Subcutaneous abdominal adipose tissue (tissue), 5 donors: ENCODE data around the gene GLRX5.
"Not testable (repeated sequence)": the region's sequence is repeated elsewhere in the genome, so short reads cannot be mapped to it uniquely, and the experiment has no call there.

Experiments
- H3K27ac ChIP-seq: one replicate; pipeline ENCODE4 v1.7.0; 2013; ENCODE audit warnings: low read depth, mild to moderate bottlenecking, inconsistent platforms, low read length, moderate library complexity
- H3K27me3 ChIP-seq, 5 donors: one replicate each; pipeline ENCODE4 v1.7.0; 2013; ENCODE audit warnings: low read length in 5 of 5, inconsistent platforms in 1 of 5; ENCODE audit not compliant: control insufficient read depth in 5 of 5, insufficient read depth in 4 of 5
- H3K36me3 ChIP-seq, 5 donors: one replicate each; pipeline ENCODE4 v1.7.0; 2013; ENCODE audit warnings: low read length in 5 of 5; ENCODE audit not compliant: control insufficient read depth in 5 of 5, insufficient read depth in 5 of 5
- H3K4me1 ChIP-seq, 5 donors: one replicate each; pipeline ENCODE4 v1.7.0; 2013; ENCODE audit warnings: low read length in 5 of 5, mild to moderate bottlenecking in 3 of 5, moderate library complexity in 1 of 5; ENCODE audit not compliant: control insufficient read depth in 5 of 5, insufficient read depth in 5 of 5
- H3K4me3 ChIP-seq, 5 donors: one replicate each; pipeline ENCODE4 v1.7.0; 2013; ENCODE audit warnings: low read length in 5 of 5, low read depth in 1 of 5
- H3K9ac ChIP-seq, 5 donors: one replicate each; pipeline ENCODE4 v1.7.0; 2013; ENCODE audit warnings: low read length in 5 of 5, mild to moderate bottlenecking in 4 of 5, moderate library complexity in 3 of 5
- H3K9me3 ChIP-seq, 5 donors: one replicate each; pipeline ENCODE4 v1.7.0; 2013; ENCODE audit warnings: low read length in 5 of 5; ENCODE audit not compliant: control insufficient read depth in 5 of 5
- donor health status: healthy.
- donor health status: healthy.
- donor health status: healthy.
- donor health status: healthy.
- donor health status: healthy.

GLRX5 gene

GRCh38 chr14:95507174-95507573, 27.7 kb upstream of the GLRX5 start:
- H3K4me3 ChIP-seq: peak overlapping the region in 1 of 5 donors; percentile 12
- no peaks in the 10 kb centered on the region for H3K9me3 ChIP-seq
- H3K27me3 ChIP-seq: no peaks in the 10 kb centered on the region
- H3K27ac ChIP-seq: peak overlapping the region; percentile 88
- H3K36me3 ChIP-seq: peaks cover 0 to 22% (median 17%) of the 10 kb centered on the region in 5 donors
- H3K4me1 ChIP-seq: peaks cover 17 to 87% (median 81%) of the 10 kb centered on the region in 5 donors
- peak overlapping the region in 1 of 5 donors; percentile 61 for H3K9ac ChIP-seq

DNA sequence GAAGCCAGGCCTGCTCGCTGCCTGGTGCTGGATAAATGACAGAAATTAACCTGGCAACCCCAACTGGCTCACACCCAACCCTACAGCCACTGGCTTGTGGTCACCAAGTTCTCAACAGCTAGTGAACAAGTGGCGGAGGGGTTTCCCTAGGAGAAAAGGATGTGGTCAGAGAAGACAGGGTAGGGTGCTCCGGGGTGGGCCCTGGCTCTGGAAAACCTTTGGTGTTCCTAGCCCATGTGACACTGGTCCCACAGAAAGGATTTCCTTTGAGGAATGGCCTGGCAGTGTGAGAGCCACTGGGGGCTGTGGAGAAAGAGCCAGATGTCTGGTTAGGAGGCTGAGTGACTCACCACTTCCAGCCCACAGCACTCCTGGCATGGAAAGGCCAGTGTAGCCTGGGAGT, 27.1 kb upstream of the GLRX5 start:
- Histone ChIP-seq H3K4me3 (peak overlapping the region in 2 of 5 donors; percentile 12 to 23), H3K4me1 (peaks cover 17 to 82% (median 76%) of the 10 kb centered on the region in 5 donors), H3K27ac (peak overlapping the region; percentile 88), H3K9ac (peak overlapping the region in 4 of 5 donors; percentile 13 to 61 (median 45)), H3K36me3 (peaks cover 0 to 22% (median 17%) of the 10 kb centered on the region in 5 donors), H3K27me3 (no peaks in the 10 kb centered on the region), H3K9me3 (no peaks in the 10 kb centered on the region)

- Histone ChIP-seq H3K27me3 (no peaks in the 10 kb centered on the region), H3K36me3 (peaks cover 0 to 22% (median 17%) of the 10 kb centered on the region in 5 donors), H3K27ac (peak overlapping the region; percentile 88), H3K9ac (peak overlapping the region in 1 of 5 donors; percentile 26), H3K4me3 (no peak overlapping the region), H3K4me1 (peaks cover 17 to 82% (median 73%) of the 10 kb centered on the region in 5 donors), H3K9me3 (no peaks in the 10 kb centered on the region)
These were observed 26.5 kb upstream of the GLRX5 start for GRCh38 chr14:95508377-95508776.

- no peaks in the 10 kb centered on the region for H3K9me3 ChIP-seq
- H3K4me1 ChIP-seq: peaks cover 18 to 82% (median 78%) of the 10 kb centered on the region in 5 donors
- H3K27ac ChIP-seq: peak overlapping the region; percentile 88
- peaks cover 0 to 18% (median 16%) of the 10 kb centered on the region in 5 donors for H3K36me3 ChIP-seq
- no peaks in the 10 kb centered on the region for H3K27me3 ChIP-seq
- no peak overlapping the region for H3K4me3 ChIP-seq
- H3K9ac ChIP-seq: peak overlapping the region in 2 of 5 donors; percentile 9 to 13
These were observed 25.4 kb upstream of the GLRX5 start for GRCh38 chr14:95509495-95509894.

DNA sequence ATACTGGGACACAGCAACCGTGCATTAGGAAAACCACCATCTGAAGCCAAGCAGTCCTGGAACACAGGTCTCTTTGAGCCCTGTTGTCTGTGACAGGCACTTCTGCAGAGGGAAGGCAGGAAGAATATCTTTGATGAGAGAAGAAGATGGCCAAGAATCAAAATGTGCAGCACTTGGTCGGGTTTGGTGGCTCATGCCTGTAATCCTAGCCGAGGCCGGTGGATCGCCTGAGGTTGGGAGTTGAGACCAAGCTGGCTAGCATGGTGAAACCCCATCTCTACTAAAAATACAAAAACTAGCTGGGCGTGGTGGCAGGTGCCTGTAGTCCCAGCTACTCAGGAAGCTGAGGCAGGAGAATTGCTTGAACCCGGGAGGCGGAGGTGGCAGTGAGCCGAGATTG, 24.5 kb upstream of the GLRX5 start:
- H3K27ac ChIP-seq: peak overlapping the region; percentile 88
- H3K4me3 ChIP-seq, H3K9me3 ChIP-seq, H3K27me3 ChIP-seq, H3K9ac ChIP-seq: not testable (repeated sequence)
- H3K4me1 ChIP-seq: peaks cover 16 to 82% (median 78%) of the 10 kb centered on the region in 5 donors
- H3K36me3 ChIP-seq: peaks cover 0 to 18% (median 16%) of the 10 kb centered on the region in 5 donors

GRCh38 chr14:95510804-95511203, 24.0 kb upstream of the GLRX5 start:
- H3K9me3 ChIP-seq: no peaks in the 10 kb centered on the region
- H3K27ac ChIP-seq: peak overlapping the region; percentile 88
- peaks cover 0 to 18% (median 16%) of the 10 kb centered on the region in 5 donors for H3K36me3 ChIP-seq
- no peak overlapping the region for H3K9ac ChIP-seq
- peaks cover 16 to 86% (median 82%) of the 10 kb centered on the region in 5 donors for H3K4me1 ChIP-seq
- no peak overlapping the region for H3K4me3 ChIP-seq
- no peaks in the 10 kb centered on the region for H3K27me3 ChIP-seq

DNA sequence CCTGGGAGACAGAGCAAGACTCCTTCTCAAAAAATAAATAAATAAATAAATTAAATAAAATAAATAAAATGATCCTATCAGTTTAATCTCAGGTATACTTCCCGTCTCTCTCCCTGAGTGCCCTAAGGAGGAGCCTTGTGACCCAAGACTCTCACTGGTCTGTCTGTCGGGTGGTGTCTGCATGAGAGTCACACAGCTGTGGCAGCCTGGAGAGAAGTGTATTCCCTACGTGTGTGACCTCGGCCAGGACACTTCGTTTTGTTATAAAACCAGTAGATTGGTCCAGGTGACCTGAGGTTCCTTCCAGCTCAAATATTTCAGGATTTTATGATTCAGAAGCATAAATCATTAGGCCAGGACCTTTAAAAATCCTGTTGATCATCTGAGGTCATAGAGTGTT, 23.2 kb upstream of the GLRX5 start:
- H3K4me3 ChIP-seq: no peak overlapping the region
- no peak overlapping the region for H3K9ac ChIP-seq
- peaks cover 15 to 81% (median 79%) of the 10 kb centered on the region in 5 donors for H3K4me1 ChIP-seq
- no peaks in the 10 kb centered on the region for H3K9me3 ChIP-seq
- H3K27ac ChIP-seq: peak overlapping the region; percentile 65
- H3K27me3 ChIP-seq: no peaks in the 10 kb centered on the region
- H3K36me3 ChIP-seq: peaks cover 0 to 13% (median 11%) of the 10 kb centered on the region in 5 donors

GRCh38 chr14:95513291-95513690, 21.6 kb upstream of the GLRX5 start:
- H3K9ac ChIP-seq: peak overlapping the region in 1 of 5 donors; percentile 75
- peaks cover 19 to 81% (median 79%) of the 10 kb centered on the region in 5 donors for H3K4me1 ChIP-seq
- H3K4me3 ChIP-seq: no peak overlapping the region
- H3K9me3 ChIP-seq: no peaks in the 10 kb centered on the region
- peaks cover 0 to 10% (median 7%) of the 10 kb centered on the region in 5 donors for H3K36me3 ChIP-seq
- peak overlapping the region; percentile 52 for H3K27ac ChIP-seq
- H3K27me3 ChIP-seq: no peaks in the 10 kb centered on the region

DNA sequence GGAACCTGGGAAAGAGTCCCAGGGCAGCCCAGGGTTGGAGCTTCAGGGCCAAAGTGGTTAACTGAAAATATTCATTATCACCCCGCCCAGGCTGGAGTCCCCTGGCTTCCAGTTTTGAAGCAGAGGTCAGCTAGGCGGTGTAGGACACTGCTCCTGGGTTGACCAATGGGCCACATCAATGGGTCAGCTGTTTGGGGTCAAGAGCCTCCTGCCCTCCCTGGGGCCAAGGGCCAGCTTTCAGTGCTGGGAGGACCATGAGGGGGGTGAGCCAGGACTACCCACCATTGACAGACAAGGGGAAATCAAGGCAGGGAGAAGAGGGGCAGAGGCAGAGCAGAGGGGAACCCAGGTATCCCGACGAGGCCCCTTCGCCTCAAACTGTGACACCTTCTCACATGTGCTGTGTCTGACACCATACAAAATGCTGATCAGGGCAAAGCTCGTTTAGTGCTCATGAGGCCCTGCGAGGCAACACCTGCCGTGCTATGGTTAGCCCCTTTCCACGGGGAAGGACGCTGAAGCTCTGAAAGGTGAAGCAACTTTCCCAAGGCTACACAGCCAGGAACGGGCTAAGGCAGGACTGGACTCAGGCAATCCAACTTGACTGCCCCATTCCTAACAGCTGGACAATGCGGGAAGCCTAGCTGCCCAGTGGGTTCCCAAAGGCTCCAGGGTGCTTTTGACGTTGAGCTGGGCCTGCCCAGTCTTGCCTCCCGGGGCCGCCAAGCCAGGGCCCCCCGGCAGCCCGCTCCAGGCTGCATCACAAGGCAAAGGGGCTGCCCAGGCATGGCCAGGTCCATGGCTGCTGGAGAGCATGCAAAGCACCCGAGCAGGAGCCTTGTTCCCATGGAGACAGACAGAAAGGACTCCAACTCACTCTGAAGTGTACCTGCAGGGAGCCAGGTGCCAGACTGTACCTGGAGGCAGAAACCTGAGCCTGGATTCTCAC, 20.4 kb upstream of the GLRX5 start:
- Histone ChIP-seq H3K27me3 (no peaks in the 10 kb centered on the region), H3K9ac (peak overlapping the region; percentile 50 to 86 (median 75)), H3K4me3 (peak overlapping the region; percentile 56 to 93 (median 88)), H3K9me3 (no peaks in the 10 kb centered on the region), H3K27ac (peak overlapping the region; percentile 95), H3K36me3 (peaks cover 0 to 8% (median 5%) of the 10 kb centered on the region in 5 donors), H3K4me1 (peaks cover 25 to 81% (median 81%) of the 10 kb centered on the region in 5 donors)

DNA sequence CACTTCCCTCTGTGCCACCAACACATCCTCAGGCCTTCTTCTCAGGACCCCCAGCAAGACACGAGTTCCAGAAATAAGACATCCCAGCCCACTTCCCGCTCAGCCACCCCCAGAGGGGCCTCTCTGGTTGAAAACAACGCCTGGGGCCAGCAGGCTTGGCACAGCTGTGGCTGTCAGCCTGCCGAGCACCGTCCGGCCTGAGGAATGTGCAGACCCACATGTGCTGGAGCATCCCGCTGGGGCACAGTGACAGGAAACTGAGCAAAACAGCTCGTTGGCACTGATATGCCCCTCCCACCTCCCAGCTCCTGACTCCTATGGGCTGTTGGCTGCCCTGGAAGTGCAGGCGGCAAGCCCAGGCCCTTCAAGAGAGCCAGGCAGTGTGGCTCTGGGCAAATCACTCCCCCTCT, 19.8 kb upstream of the GLRX5 start:
- Histone ChIP-seq H3K9me3 (no peaks in the 10 kb centered on the region), H3K4me1 (peaks cover 30 to 81% (median 81%) of the 10 kb centered on the region in 5 donors), H3K9ac (peak overlapping the region; percentile 50 to 96 (median 86)), H3K4me3 (peak overlapping the region; percentile 56 to 93 (median 88)), H3K27me3 (no peaks in the 10 kb centered on the region), H3K36me3 (peaks cover 0 to 2% (median 0%) of the 10 kb centered on the region in 5 donors), H3K27ac (peak overlapping the region; percentile 95)
